NAMALWA (cell line): ENCODE results near the gene DOCK2.
A peak's percentile ranks its signal among the peaks of the same experiment; 100 is the strongest.
"Not testable (repeated sequence)": the region's sequence is repeated elsewhere in the genome, so short reads cannot be mapped to it uniquely, and the experiment has no call there.

Experiments
- DNase-seq: peaks from one replicate; pipeline ENCODE4 v3.0.0-alpha.2; 2015; ENCODE audit warnings: low spot score

DOCK2 gene

GRCh38 chr5:169637085-169637548 is at the start of gene DOCK2:
Gene DOCK2, plus strand, starts transcription at chr5:169637275. Its CDS starts 52 bp downstream, at chr5:169637327.
- peak; percentile 89 for DNase-seq

GRCh38 chr5:169590602-169591001 is 46.5 kb upstream of the DOCK2 start:
- no peak for DNase-seq

GRCh38 chr5:169591636-169592035 is 45.4 kb upstream of the DOCK2 start:
- DNase-seq = no peak

GRCh38 chr5:169592937-169593650 is 44.0 kb upstream of the DOCK2 start:
- no peak for DNase-seq

GRCh38 chr5:169595172-169595820 is 41.8 kb upstream of the DOCK2 start:
- DNase-seq = no peak

- DNase-seq = no peak
Observed at GRCh38 chr5:169599451-169599850, 37.6 kb upstream of the DOCK2 start.

- DNase-seq = no peak
Observed at GRCh38 chr5:169602535-169602934, 34.5 kb upstream of the DOCK2 start.

GRCh38 chr5:169606279-169606678 is 30.8 kb upstream of the DOCK2 start:
- no peak for DNase-seq

GRCh38 chr5:169607882-169608281 is 29.2 kb upstream of the DOCK2 start:
- no peak for DNase-seq

- no peak for DNase-seq
Observed at GRCh38 chr5:169609716-169610115, 27.4 kb upstream of the DOCK2 start.

- no peak for DNase-seq
Observed at GRCh38 chr5:169610606-169611005, 26.5 kb upstream of the DOCK2 start.

GRCh38 chr5:169615561-169615960 is 21.5 kb upstream of the DOCK2 start:
- no peak for DNase-seq

GRCh38 chr5:169624307-169624706 is 12.8 kb upstream of the DOCK2 start:
- not testable (repeated sequence) for DNase-seq

GRCh38 chr5:169626779-169627178 is 10.3 kb upstream of the DOCK2 start:
- DNase-seq = no peak

GRCh38 chr5:169627551-169627950 is 9.5 kb upstream of the DOCK2 start:
- DNase-seq = no peak

GRCh38 chr5:169628892-169629291 is 8.2 kb upstream of the DOCK2 start:
- no peak for DNase-seq

GRCh38 chr5:169629847-169630548 is 7.1 kb upstream of the DOCK2 start:
- DNase-seq = no peak

- no peak for DNase-seq
Observed at GRCh38 chr5:169631360-169631759, 5.7 kb upstream of the DOCK2 start.

GRCh38 chr5:169632946-169633345 is 4.1 kb upstream of the DOCK2 start:
- DNase-seq = no peak

- no peak for DNase-seq
Observed at GRCh38 chr5:169634606-169635005, 2.5 kb upstream of the DOCK2 start.

- no peak for DNase-seq
Observed at GRCh38 chr5:169635936-169636335, 1.1 kb upstream of the DOCK2 start.

- no peak for DNase-seq
Observed at GRCh38 chr5:169636477-169637084, 494 bp upstream of the DOCK2 start.
